T47D (cell line): Measurements from ENCODE around the gene PHLDB1.

Experiments used
- DNase-seq, 2 experiments: peaks; one replicate each; pipeline versions ENCODE4 v3.0.0 to v3.0.0-alpha.2; 2011 to 2012; ENCODE audit warnings: low read depth in 1 of 2, low spot score in 1 of 2
- JUND ChIP-seq: IDR thresholded peaks from 2 replicates; pipeline ENCODE4 v1.6.1; 2012; ENCODE audit warnings: low read depth
- in situ Hi-C: cut with HindIII; loops from 2 replicates; pipeline ENCODE4 v1.10.0; 2016; ENCODE audit warnings: low sequenced_read_pairs, low pct_unique_long_range_greater_than_20kb

The PHLDB1 gene

DNA sequence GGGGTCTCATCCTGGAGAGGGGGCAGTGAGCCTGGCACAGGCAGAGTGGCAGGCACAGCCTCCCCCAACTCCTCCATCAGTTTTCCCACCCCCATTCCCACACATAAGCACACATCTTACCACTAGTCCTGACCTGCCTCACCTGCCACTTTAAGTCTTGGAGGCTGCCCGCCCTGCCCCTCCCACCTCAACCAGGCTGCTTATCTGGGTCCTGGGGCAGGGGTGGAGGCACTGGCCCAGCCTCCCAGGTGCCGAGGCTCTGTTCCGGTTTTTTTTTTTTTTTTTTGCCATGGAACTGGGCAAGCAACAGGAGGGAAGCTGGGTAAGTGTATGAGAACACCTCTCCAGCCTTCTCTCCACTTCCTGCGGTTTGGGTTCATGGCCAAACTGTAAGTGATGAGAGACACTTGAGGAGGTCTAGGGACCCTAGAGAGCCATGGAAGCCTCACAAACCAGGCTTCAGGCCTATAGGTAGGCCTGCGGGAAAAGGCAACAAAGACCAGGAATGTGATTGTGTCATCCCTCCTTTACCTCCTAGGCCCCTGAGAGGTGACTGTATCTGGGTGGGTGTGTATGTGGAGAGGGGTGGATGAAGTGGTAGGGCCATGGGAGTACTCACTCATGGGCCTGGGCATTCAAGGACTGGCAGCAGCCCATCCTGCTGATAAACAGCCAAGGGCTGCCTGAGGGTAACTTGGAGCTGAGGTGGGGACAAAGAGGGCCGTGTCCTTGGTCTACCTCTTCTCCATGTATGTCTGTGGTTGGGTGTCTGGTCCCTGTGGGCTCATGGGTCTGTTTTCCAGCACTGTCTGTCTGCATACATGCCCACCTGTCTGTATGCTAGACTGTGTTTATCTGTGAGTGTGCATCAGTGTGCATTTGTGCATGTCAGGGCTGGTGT is 22.6 kb downstream of the PHLDB1 start:
- TF ChIP-seq JUND: no peak
- in situ Hi-C loops: no loop called here
- DNase-seq: no peak

DNA sequence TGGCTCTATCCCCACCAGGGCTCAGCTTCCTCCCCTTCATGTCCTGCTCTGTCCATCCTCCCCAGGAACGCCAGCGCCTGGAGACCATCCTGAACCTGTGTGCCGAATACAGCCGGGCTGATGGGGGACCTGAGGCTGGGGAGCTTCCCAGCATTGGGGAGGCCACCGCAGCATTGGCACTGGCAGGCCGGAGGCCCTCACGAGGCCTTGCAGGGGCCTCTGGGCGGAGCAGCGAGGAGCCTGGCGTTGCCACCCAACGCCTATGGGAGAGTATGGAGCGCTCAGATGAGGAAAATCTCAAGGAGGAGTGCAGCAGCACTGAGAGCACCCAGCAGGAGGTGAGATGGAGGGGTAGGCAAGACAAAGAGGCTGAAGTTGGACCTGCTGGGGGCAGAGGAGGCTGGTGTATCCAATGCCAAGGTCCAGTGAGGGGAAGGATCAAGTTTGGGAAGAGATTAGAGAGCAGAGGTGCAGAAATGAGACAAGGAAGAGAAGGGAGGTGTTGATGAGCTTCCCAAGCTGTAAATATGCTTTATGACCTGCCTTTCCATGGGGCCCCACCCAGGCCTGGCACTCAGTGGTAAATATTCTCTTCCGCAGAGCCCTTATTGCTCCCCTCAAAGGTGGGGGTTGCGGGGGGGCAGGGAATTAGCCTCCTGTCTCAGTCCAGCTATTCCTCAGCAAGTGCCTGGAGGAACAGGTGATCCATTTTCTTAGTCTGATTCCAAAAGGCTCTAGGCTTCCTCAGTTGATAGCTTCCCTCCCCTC is 23.9 kb downstream of the PHLDB1 start:
- DNase-seq: no peak
- in situ Hi-C loops: no loop called here
- TF ChIP-seq JUND: no peak

DNA sequence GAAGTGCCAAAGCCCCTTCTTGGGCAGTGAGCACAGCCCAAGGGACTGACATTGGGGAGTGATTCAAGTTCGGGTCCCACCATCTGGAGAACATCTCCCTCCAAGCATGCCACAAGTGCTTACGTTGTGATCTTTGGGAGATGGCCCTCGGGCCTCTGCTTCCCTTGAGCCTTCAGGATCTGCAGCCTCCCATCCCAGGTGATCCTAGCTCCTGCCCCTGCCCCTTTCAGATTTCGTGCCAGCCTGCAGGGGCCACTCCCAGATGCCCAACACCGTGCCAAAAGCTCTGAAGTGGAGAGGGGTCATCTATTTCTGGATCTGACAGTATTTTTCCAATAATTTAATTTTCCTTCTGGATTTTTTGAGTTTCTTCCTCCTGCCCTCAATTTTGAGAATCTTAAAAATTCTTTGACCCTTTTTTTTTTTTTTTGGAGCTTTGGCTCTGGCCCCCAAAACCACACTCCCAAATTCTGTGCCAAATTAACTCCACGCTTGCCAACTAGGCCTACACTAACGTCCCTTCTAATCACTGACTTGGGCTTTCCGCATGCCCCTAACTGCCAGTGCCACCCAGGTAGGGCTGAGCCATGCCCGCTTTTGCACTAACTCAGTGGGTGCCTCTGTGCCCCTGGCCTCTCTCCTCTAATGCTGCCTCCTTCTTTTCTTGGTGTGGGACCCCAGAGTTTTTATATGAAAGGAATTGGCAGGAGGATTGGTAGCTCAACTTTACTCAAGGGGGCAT is 25.3 kb downstream of the PHLDB1 start:
- in situ Hi-C loops: no loop called here
- no peak for DNase-seq
- TF ChIP-seq JUND: no peak

DNA sequence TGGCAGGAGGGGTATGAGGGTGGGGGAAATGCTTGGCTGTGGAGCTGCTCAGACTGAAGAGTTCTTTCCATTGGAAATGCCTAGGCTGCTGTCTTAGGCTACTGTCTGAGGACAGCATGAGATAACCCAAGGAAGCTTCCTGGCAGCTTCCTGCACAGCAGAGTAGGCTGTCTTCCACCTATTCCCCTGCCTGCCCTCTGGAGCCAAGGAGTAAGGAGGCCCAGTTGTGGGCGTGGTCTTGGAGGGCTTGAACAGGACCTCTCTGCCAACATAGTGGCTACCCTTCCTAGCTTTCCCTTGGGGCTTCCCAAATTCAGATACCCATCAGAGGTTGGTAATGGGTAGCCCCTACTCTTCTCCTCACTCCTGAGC is 25.9 kb downstream of the PHLDB1 start:
- no peak for TF ChIP-seq JUND
- in situ Hi-C loops: no loop called here
- no peak for DNase-seq

DNA sequence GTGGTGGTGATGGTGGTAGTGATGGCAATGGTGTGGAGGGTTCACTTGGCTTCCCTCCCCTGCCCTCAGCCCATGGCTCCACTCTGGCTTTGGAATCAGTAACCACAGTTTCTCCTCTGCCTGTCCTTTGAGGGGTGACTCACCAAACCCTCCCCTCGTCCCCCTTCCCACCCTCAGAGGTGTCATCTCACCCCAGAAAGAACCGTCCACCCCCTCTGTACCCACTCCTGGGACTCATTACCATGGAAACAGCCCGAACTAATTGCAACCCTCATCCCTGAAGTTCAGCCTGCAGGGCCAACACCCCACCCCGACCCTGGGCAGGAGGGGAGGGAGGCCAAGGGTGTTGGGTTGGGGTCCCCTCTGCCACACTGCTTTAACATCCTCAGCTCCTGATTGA is 26.6 kb downstream of the PHLDB1 start:
- DNase-seq: no peak
- TF ChIP-seq JUND: no peak
- in situ Hi-C loops: no loop called here

DNA sequence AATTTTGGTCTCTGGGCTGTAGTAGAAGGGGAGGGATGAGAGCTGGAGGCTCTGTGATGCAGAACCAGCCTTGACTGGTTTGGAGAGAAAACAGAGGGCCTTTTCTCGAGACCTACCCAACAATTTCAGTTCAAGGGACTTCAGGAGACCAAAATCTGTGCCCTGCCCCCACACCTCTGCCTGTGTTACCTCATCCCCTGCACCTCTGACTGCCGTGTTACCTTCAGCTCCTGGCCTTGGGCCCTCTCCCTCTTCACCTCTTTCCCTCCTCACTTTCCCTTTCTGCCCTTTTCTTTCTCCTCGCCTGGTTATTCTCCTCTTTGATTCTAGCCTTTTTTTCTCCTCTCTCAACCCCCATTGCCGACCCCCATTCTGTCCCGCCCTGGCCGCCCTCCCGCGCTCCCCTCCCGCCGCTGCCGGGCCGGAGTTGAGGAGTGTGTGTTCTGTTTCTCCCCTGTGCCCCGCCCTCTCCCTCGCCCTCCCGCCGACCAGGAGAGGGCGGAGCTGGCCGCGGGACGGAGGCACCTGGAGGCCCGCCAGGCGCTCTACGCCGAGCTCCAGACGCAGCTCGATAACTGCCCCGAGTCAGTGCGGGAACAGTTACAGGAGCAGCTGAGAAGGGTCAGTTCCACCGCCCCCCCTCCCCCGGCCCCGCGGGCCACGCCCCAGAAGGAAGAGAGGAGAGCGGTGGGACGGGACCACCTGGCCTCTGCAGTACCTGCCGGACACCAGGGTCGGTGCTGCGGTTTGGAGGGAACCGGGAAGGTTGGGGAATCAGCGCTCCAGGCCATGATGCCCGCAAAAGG is 27.2 kb downstream of the PHLDB1 start:
- in situ Hi-C loops: no loop called here
- peak; percentile 70 to 75 for DNase-seq

DNA sequence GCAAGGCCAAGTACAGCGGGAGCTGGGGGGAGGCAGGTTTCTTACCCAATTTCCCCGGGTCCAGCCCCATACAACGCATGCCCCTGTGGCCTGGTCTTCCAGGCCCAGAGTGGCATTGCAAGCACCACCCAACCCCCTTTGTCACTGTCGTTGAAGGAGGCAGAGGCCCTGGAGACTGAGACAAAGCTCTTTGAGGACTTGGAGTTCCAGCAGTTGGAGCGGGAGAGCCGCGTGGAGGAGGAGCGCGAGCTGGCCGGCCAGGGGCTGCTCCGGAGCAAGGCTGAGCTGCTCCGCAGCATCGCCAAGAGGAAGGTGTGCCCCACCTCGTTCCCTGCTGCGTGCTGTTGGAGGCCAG is 27.8 kb downstream of the PHLDB1 start:
- TF ChIP-seq JUND: no peak
- in situ Hi-C loops: no loop called here
- DNase-seq: no peak

More for the DNA sequence above, 27.2 kb downstream of the PHLDB1 start:
- TF ChIP-seq JUND: no peak

DNA sequence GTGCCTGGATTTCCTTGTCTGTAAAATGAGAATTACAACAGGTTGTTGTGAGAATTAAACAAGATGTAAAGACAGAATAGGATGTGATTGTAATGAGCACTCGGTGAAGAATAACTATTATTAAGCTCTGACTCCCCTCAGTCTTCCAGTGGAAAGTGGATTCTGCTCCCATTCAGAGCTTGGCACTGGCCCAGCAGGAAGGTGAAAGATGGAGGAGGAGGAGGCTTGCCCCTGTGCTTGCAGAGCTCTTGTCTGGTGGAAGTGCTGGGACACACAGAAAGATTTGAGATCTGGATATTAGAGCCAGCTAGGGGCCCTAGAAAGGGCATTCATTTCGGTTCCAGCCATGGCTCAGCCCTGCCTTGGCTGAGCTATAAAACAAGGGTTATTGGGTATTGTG is 28.2 kb downstream of the PHLDB1 start:
- DNase-seq: no peak
- no peak for TF ChIP-seq JUND
- in situ Hi-C loops: no loop called here

DNA sequence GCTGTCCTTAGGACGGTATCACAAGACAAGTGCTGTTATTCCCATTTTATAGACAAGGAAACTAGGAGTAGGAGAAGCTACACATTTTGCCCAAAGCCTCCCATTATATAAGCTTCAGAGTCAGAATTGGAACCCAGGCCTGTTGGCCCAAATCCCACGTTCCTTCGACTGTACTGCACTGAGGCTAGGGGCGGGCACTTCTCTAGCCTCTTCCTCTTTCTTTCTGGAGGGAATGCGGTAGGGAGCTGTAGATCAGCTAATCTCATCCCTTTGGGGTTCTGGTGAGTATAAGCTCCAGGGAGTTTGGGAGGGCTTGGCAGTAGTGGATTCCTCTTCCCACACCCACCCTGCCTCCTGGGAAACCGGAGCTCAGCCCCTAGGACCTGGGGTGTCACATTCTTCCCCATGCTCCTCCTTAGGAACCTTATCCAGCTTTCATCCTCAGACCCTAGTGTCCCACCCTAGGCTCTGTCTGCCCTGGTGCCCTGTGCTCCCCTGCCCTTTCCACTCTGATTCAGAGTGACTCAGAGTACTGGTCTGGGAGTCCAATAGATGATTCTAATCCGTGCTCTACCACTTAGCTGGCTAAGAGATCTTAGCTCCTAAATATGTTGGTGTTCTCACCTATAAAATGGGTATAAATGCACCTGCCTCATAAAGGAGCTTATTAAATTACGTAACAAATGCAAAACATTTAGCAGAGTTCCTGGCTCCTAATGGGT is 29.3 kb downstream of the PHLDB1 start:
- no peak for DNase-seq
- in situ Hi-C loops: no loop called here
- no peak for TF ChIP-seq JUND

DNA sequence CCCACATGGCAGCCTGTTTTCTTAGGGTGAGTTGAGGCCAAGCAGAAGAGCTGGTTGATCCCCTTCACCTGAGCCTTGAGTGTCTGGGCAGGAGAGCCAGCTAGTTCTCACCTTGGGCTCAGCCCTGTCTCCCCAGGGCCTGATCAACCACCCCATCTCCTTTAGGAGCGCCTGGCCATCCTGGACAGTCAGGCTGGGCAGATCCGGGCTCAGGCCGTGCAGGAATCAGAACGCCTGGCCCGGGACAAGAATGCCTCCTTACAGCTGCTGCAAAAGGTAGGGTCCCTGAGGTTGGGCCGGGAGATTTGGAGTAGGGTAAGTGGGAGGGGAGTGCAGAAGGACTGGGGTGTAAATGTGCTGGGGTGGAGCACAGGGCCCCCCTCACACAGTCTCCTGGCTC is 31.3 kb downstream of the PHLDB1 start:
- DNase-seq: no peak
- TF ChIP-seq JUND: no peak
- in situ Hi-C loops: no loop called here

DNA sequence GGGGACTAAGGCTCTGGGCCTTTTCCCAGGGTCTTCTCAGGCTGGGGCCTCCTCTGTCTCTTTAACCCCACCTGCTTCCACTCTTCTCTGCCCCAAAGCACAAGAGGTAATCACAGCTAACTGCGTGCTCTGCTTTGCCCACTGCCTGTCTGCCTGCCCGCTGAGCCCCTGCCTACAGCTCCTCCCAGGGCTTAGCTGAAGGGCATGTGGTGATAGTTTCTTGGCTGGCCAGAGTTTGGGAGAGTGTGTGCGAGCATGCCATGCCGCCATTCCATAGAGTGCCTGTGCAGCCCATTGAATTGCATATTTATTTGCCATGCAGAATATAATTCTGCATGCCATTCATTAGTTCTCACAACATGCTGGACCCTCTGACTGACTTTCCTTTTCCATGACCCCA is 32.5 kb downstream of the PHLDB1 start:
- in situ Hi-C loops: no loop called here
- TF ChIP-seq JUND: no peak
- DNase-seq: no peak
